ENCODE results near the gene LRRC45.

The LRRC45 gene

GRCh38 chr17:81994593-81995462, 28.3 kb upstream of the LRRC45 start:
- no peak for DNase-seq (ENCODE audit: low read depth)

GRCh38 chr17:81995463-81996231, 27.5 kb upstream of the LRRC45 start:
- no peak for DNase-seq (ENCODE audit: low read depth)

GRCh38 chr17:81996232-81996756, 26.8 kb upstream of the LRRC45 start:
- no peak for DNase-seq (ENCODE audit: low read depth)

- DNase-seq (ENCODE audit: low read depth) = no peak
These were observed 26.2 kb upstream of the LRRC45 start for GRCh38 chr17:81996757-81997441.

GRCh38 chr17:81998212-81998611, 24.9 kb upstream of the LRRC45 start:
- DNase-seq (ENCODE audit: low read depth) = no peak

- no peak for DNase-seq (ENCODE audit: low read depth)
These were observed 24.2 kb upstream of the LRRC45 start for GRCh38 chr17:81998691-81999438.

- DNase-seq (ENCODE audit: low read depth) = no peak
These were observed 23.5 kb upstream of the LRRC45 start for GRCh38 chr17:81999587-81999975.

GRCh38 chr17:81999976-82000802, 22.9 kb upstream of the LRRC45 start:
- DNase-seq (ENCODE audit: low read depth) = no peak

GRCh38 chr17:82000803-82001570, 22.1 kb upstream of the LRRC45 start:
- no peak for DNase-seq (ENCODE audit: low read depth)

- no peak for DNase-seq (ENCODE audit: low read depth)
These were observed 21.5 kb upstream of the LRRC45 start for GRCh38 chr17:82001571-82002056.

- DNase-seq (ENCODE audit: low read depth) = peak; percentile 69
These were observed 19.4 kb upstream of the LRRC45 start for GRCh38 chr17:82003411-82004381.

GRCh38 chr17:82004517-82005455, 18.3 kb upstream of the LRRC45 start:
- DNase-seq (ENCODE audit: low read depth) = no peak

- DNase-seq (ENCODE audit: low read depth) = no peak
These were observed 17.3 kb upstream of the LRRC45 start for GRCh38 chr17:82005701-82006348.

- peak; percentile 23 for DNase-seq (ENCODE audit: low read depth)
These were observed 16.5 kb upstream of the LRRC45 start for GRCh38 chr17:82006468-82007227.

- DNase-seq (ENCODE audit: low read depth) = no peak
These were observed 15.9 kb upstream of the LRRC45 start for GRCh38 chr17:82007228-82007494.

- no peak for DNase-seq (ENCODE audit: low read depth)
These were observed 15.4 kb upstream of the LRRC45 start for GRCh38 chr17:82007495-82008257.
